Stimulated activated CD8-positive, alpha-beta memory T cell treated with anti-CD3 and anti-CD28 coated beads, Interleukin-2, amount 100 ng/mL, for 48 hours (primary cell): ENCODE measurements around the gene CDC42BPB.
"Not testable (repeated sequence)": the region's sequence is repeated elsewhere in the genome, so short reads cannot be mapped to it uniquely, and the experiment has no call there.

Source experiments
- DNase-seq, 2 donors: peaks; one replicate each; pipeline ENCODE4 v3.0.0-alpha.2; 2020; ENCODE audit warnings: low read depth in 2 of 2

CDC42BPB gene

DNA sequence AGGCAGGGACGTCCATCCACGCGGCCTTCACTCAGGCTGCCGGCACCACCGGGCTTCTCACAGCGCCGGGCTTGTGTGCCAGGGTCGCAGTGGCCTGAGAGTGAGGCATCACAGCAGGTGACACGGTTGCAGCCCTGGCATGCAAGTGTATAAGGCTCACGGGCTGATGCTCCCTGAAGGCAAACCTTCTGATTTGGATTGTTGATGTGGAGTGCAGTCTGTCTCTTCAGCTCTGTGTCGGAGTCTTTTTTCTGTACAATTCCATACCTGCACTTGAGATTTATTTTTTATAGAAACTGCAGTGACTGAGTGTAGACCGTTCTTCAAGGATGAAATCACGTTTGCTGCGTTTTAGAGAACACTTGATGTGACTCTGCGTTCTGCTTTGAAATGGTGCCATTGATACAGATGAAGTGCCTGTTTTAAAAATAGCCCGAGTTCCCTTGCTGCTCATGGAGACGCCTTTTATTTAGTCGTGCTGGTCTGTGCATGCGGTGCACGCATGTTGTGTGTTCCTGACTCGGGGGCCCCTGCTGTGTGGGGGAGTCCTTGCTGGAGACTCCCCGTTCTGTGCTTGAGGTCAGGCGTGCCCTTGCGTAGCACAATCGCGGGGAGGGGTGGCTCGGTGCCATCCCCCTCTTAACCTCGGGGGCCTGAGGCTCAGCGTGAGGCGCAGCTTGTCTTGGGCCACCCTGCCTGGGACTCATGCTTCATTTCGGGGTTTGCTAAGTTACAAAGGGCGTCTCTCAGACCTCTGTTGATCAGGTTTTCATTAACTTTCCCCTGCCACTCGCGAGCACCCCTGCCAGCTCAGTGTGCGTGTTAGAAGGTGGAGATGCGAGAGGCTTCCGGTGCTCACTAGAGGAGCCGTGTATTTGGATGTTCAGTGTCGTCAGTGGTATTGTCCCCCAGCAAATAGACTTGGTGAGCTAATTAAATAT, 156.4 kb downstream of the CDC42BPB start:
- DNase-seq: no peak

- no peak for DNase-seq
Observed at GRCh38 chr14:102899516-102899900, 157.8 kb downstream of the CDC42BPB start.

- DNase-seq: no peak
Observed at GRCh38 chr14:102898776-102899515, 158.4 kb downstream of the CDC42BPB start.

- DNase-seq: no peak
Observed at GRCh38 chr14:102898298-102898697, 159.1 kb downstream of the CDC42BPB start.

DNA sequence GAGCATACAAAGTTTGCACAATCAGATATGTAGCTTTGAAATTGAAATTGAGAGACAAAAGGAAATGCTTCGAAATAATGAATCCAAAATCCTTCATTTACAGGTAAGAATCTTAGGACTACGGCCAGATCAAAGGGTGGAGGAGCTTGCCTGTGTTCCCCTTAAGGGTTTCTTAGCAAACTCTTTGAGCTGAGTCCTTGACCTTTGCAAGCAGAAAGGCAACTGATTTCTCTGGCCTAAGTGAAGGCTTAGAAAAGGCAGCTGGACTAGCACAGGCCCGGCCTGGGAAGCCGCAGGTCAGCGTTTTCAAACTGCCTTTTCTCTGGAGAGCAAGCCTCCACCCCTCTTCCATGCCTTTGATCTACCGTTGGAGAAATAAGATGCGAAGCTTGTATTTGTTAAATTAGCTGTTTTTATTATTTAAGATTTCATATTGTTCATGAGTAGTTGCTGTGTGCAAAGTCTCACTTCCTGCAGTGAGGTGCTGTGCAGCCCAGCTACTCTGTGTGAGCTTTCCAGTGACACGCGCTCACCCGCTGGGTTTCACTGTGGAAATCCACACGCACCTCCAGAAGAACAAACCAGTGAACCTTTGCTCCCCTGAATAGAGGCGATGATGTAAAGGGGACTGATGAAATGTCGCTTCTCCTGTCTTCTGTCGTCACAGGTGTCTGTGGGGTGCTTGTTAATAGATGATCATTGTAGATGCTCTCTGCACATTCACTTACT, 159.9 kb downstream of the CDC42BPB start:
- no peak for DNase-seq

DNA sequence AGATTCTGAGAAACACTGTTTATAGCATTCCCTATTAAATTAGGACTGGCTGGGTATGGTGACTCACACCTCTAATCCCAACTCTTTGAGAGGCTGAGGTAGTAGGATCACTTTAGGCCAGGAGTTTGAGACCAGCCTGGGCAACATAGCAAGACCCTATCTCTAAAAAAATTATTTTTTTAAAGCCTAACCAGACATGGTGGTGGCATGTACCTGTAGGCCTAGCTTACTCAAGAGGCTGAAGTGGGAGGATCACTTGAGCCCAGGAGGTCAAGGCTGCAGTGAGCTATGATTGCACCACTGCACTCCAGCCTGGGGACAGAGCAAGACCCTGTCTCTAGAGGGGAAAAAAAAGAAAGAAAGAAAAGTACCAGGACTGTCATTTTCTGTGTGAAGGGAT, 160.6 kb downstream of the CDC42BPB start:
- DNase-seq: not testable (repeated sequence)

- no peak for DNase-seq
Observed at GRCh38 chr14:102893452-102893851, 163.9 kb downstream of the CDC42BPB start.

GRCh38 chr14:102892651-102893050, 164.7 kb downstream of the CDC42BPB start:
- no peak for DNase-seq

- DNase-seq: no peak
Observed at GRCh38 chr14:102891556-102891955, 165.8 kb downstream of the CDC42BPB start.

- DNase-seq: no peak
Observed at GRCh38 chr14:102891111-102891510, 166.2 kb downstream of the CDC42BPB start.

GRCh38 chr14:102889615-102890014, 167.7 kb downstream of the CDC42BPB start:
- DNase-seq: no peak

DNA sequence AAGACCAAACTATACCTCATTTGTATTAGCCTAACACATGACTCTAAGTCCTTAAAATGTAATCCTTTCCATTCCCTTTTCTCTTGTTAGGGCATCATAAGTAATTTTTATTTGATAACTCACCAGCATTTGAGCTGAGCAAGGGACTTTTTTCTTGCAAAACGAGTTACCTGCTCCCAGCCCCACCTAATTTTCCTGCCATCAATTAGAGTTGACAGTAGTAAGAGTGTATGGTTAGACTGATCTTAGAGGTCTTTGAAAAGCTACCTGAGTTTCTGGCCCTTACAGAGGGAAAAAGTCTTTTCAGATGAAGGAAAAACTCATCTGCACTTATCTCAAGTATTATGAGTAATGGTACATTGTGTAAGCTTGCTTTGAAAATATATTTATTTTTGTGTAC, 168.6 kb downstream of the CDC42BPB start:
- no peak for DNase-seq

DNA sequence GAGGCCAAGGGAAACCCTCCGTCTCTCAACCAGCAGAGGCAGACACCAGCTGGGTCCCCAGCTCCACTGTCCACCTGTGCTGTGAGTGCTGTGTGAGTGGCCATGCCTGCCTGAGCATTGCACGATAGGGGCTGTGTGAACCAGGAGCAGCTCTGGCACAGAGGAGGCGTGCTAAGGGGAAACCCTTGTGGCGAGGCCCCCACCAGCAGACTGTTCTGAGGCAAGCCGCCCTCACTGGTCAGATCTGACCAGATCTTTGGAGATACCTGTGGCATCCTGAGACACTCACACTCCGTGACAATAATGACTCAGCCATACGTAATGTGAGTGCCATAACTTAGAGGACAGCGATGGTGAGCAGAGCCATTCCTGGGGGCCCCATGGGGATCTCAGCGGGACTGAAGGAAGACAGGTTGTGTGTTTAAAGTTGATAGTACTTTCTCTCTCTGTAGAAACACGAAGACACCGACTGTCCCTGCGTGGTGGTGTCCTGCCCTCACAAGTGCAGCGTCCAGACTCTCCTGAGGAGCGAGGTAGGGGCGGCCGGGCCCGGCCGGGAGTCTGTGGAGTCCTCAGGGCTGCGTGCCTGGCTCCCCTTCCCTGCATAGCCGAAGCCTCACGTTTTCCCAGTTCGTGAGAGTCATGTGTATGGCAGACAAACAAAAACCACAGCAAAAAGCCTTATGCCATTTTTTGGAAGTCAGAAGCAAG, 171.5 kb downstream of the CDC42BPB start:
- DNase-seq: no peak

- no peak for DNase-seq
Observed at GRCh38 chr14:102883554-102883953, 173.8 kb downstream of the CDC42BPB start.

- DNase-seq: no peak
Observed at GRCh38 chr14:102883089-102883541, 174.2 kb downstream of the CDC42BPB start.
